K562 (cell line): ENCODE measurements around the gene CENPT. TPM values are rescaled to one million over a fixed set of nuclear protein-coding genes. Genes with fewer than 3 reads are reported as not detected.
A peak's percentile ranks its signal among the peaks of the same experiment; 100 is the strongest.

ENCODE experiments used
- ATAC-seq: fragments of 200-7000 bp; cut with Tn5 transposase; 3 replicates; pipeline ENCODE4 v1.9.1; 2020; ENCODE audit warnings: moderate library complexity
- BruUV-seq: library from RNA; stranded (reverse); fragments of 400-500 nt; replicated peaks from 2 replicates; lab custom pipeline; 2021; lab: Mats Ljungman, UMichigan
- CTCF ChIA-PET: fragments of 300-600 bp; formaldehyde crosslinking; extraction: SDS; loops from one replicate; lab custom pipeline; 2021; ENCODE audit warnings: low intra/inter-chr PET ratio; lab: Yijun Ruan, JAX
- POLR2A ChIA-PET: fragments of 300-600, 350-650 bp; sonication (Branson Sonifier 250); formaldehyde crosslinking; extraction: SDS; loops from one replicate; lab custom pipeline; 2021; ENCODE audit warnings: antibody characterized with exemption, inconsistent platforms; lab: Yijun Ruan, JAX
- DNase-seq, 4 experiments: peaks; one replicate each; pipeline versions ENCODE4 v3.0.0 to v3.0.0-alpha.2; 2011 to 2018; ENCODE audit warnings: low spot score in 3 of 4, mixed read lengths in 3 of 4; ENCODE audit errors: extremely low read depth in 1 of 4
- FAIRE-seq: peaks from 2 replicates; lab custom pipeline; 2011; peaks lifted over from hg19 to GRCh38; lab: Jason Lieb, UNC
- H2AFZ ChIP-seq: 2 replicates; pipeline ENCODE4 v1.6.0; 2011; ENCODE audit warnings: low read depth, low read length, control low read depth, inconsistent platforms
- H3K27ac ChIP-seq: fragments of 200-600 bp; 3 replicates; pipeline ENCODE4 v1.8.0; 2011; ENCODE audit warnings: low read depth, mild to moderate bottlenecking, control low read depth, inconsistent platforms, low read length, moderate library complexity, mixed read lengths; ENCODE audit errors: extremely low read depth
- H3K27me3 ChIP-seq, 2 experiments: fragments of 300-600 bp in 1 of 2; 2 replicates in 1 of 2; 3 replicates in 1 of 2; pipeline versions ENCODE4 v1.6.0 to v1.8.0; 2011; ENCODE audit warnings: inconsistent platforms in 2 of 2, low read length in 2 of 2, mild to moderate bottlenecking in 1 of 2, mixed read lengths in 1 of 2, moderate library complexity in 1 of 2; ENCODE audit not compliant: control insufficient read depth in 2 of 2, insufficient read depth in 2 of 2
- H3K36me3 ChIP-seq: fragments of 300-600 bp; 3 replicates; pipeline ENCODE4 v1.8.0; 2011; ENCODE audit warnings: mild to moderate bottlenecking, low read length, inconsistent platforms; ENCODE audit not compliant: control insufficient read depth, insufficient read depth
- H3K4me1 ChIP-seq, 2 experiments: fragments of 200-600 bp in 1 of 2; replicated peaks in 1 of 2; 2 replicates in 1 of 2; 3 replicates in 1 of 2; pipeline versions ENCODE4 v1.5.1 to v1.8.0; 2011; ENCODE audit warnings: inconsistent platforms in 2 of 2, low read length in 2 of 2, mild to moderate bottlenecking in 1 of 2, mixed read lengths in 1 of 2, moderate library complexity in 1 of 2; ENCODE audit not compliant: control insufficient read depth in 2 of 2, insufficient read depth in 2 of 2
- H3K4me2 ChIP-seq: 2 replicates; pipeline ENCODE4 v1.6.1; 2011; ENCODE audit warnings: low read length, control low read depth, inconsistent platforms, mixed read lengths; ENCODE audit not compliant: insufficient read depth
- H3K4me3 ChIP-seq: fragments of 200-600 bp; sonication (generic), shearing (Covaris generic); 2 replicates; pipeline ENCODE4 v1.5.1; 2016; ENCODE audit warnings: control low read depth, inconsistent platforms
- H3K79me2 ChIP-seq: fragments of 200-600 bp; 3 replicates; pipeline ENCODE4 v1.8.0; 2011; ENCODE audit warnings: low read length, inconsistent platforms; ENCODE audit not compliant: control insufficient read depth, insufficient read depth
- H3K9ac ChIP-seq, 2 experiments: 2 replicates each; pipeline versions ENCODE4 v1.6.0 to v1.6.1; 2011; ENCODE audit warnings: low read depth in 2 of 2, low read length in 2 of 2, control low read depth in 1 of 2, inconsistent platforms in 1 of 2, mild to moderate bottlenecking in 1 of 2, mixed read lengths in 1 of 2; ENCODE audit not compliant: insufficient read depth in 1 of 2
- H3K9me1 ChIP-seq: one replicate; pipeline ENCODE4 v1.6.0; 2011; ENCODE audit warnings: inconsistent platforms, mild to moderate bottlenecking, low read length, moderate library complexity; ENCODE audit not compliant: control insufficient read depth, insufficient read depth
- H3K9me3 ChIP-seq: replicated peaks from 2 replicates; pipeline ENCODE4 v1.5.1; 2011; ENCODE audit warnings: low read depth, low read length, inconsistent platforms; ENCODE audit not compliant: control insufficient read depth, insufficient read depth
- H4K20me1 ChIP-seq: replicated peaks from 2 replicates; pipeline ENCODE4 v1.6.1; 2011; ENCODE audit warnings: low read length, inconsistent platforms, mixed read lengths; ENCODE audit not compliant: control insufficient read depth, insufficient read depth
- HDAC1 ChIP-seq, 2 experiments: fragments of 450-650 bp; IDR thresholded peaks; 2 replicates each; pipeline ENCODE4 v1.6.1; 2016 to 2017; ENCODE audit warnings: inconsistent platforms in 1 of 2, mild to moderate bottlenecking in 1 of 2, moderate library complexity in 1 of 2
- L3MBTL2 ChIP-seq: fragments of 450-650 bp; IDR thresholded peaks from 2 replicates; pipeline ENCODE4 v1.6.1; 2016; ENCODE audit warnings: mild to moderate bottlenecking, moderate library complexity
- NCOA1 ChIP-seq: fragments of 450-650 bp; IDR thresholded peaks from 2 replicates; pipeline ENCODE4 v1.6.1; 2016; ENCODE audit warnings: low read depth
- NFIC ChIP-seq: fragments of 450-650 bp; IDR thresholded peaks from 2 replicates; pipeline ENCODE4 v1.6.1; 2017; ENCODE audit warnings: mild to moderate bottlenecking, inconsistent platforms
- PTRF ChIP-seq: fragments of 450-650 bp; IDR thresholded peaks from 2 replicates; pipeline ENCODE4 v1.6.1; 2016; ENCODE audit warnings: mild to moderate bottlenecking, missing genetic modification characterization, missing compliant biosample characterization
- WHSC1 ChIP-seq: IDR thresholded peaks from one replicate; pipeline ENCODE4 v1.6.1; 2012; ENCODE audit warnings: low read length, control low read depth, inconsistent platforms
- ZFX ChIP-seq: sonication (generic); formaldehyde crosslinking; IDR thresholded peaks from 2 replicates; pipeline ENCODE4 v1.8.0; 2022; ENCODE audit warnings: mild to moderate bottlenecking, missing genetic modification reagents, moderate library complexity
- WGBS: fragments of 100-300 bp; shearing (Covaris generic); methylation state at CpG from one replicate; pipeline ENCODE4 v1.1.6; 2016; ENCODE audit warnings: low coverage, mixed read lengths; ENCODE audit not compliant: insufficient coverage; ENCODE audit errors: missing lambda C conversion rate; 5-methylcytosine and 5-hydroxymethylcytosine counted together
- in situ Hi-C: fragments of 300-500 bp; cut with MboI; formaldehyde crosslinking; loops from 4 replicates; pipeline ENCODE4 v1.15.0; 2018; ENCODE audit warnings: inconsistent platforms, mixed read lengths
- intact Hi-C: fragments of 100-400 bp; cut with micrococcal nuclease; formaldehyde crosslinking; loops from 2 replicates; pipeline ENCODE4 v1.14.2; 2022
- polyA plus RNA-seq, 8 experiments: library from polyadenylated mRNA; depleted of rRNA in 4 of 8; stranded (reverse) in 5 of 8; unstranded in 3 of 8; fragments of >200 nt; fragmentation: Nextera tagmentation in 2 of 8; fragmentation: Illumina TruSeq in 1 of 8; extraction: Ambion mirVana in 2 of 8; extraction: Trizol in 1 of 8; gene quantifications; 2 replicates each; pipeline versions ENCODE4 v1.2.1 to v1.2.3, GENCODE V29; 2011 to 2014; ENCODE audit warnings: inconsistent platforms in 1 of 8, missing spikeins in 1 of 8
- total RNA-seq, 7 experiments: library from RNA; depleted of rRNA in 6 of 7; stranded (reverse); fragments of >200 nt in 6 of 7; fragmentation: Illumina TruSeq in 2 of 7; extraction: Trizol in 2 of 7; gene quantifications; 2 replicates each; pipeline versions ENCODE4 v1.2.1 to v1.2.3, GENCODE V29; 2011 to 2021; ENCODE audit warnings: low replicate concordance in 1 of 7
- TF ChIP-seq, protein P1 (sequence below): sonication (generic); formaldehyde crosslinking; IDR thresholded peaks from 2 replicates; pipeline ENCODE4 v1.8.1; 2023; ENCODE audit warnings: mild to moderate bottlenecking, missing genetic modification reagents
- TF ChIP-seq, protein P2 (sequence below), 2 experiments: IDR thresholded peaks; 2 replicates each; pipeline ENCODE4 v1.6.1; 2011; ENCODE audit warnings: borderline replicate concordance in 1 of 2, control low read depth in 1 of 2, low read depth in 1 of 2, low read length in 1 of 2, mild to moderate bottlenecking in 1 of 2, mixed read lengths in 1 of 2, moderate library complexity in 1 of 2; ENCODE audit not compliant: insufficient read depth in 1 of 2, insufficient read length in 1 of 2, poor library complexity in 1 of 2, severe bottlenecking in 1 of 2; ENCODE audit errors: extremely low read depth in 1 of 2
- TF ChIP-seq, protein P3 (sequence below): sonication (generic); formaldehyde crosslinking; IDR thresholded peaks from 2 replicates; pipeline ENCODE4 v1.9.0; 2022; ENCODE audit warnings: mild to moderate bottlenecking, missing genetic modification reagents
- TF ChIP-seq, protein P4 (sequence below): fragments of 450-650 bp; IDR thresholded peaks from 2 replicates; pipeline ENCODE4 v1.6.1; 2017; ENCODE audit warnings: antibody characterized with exemption, mild to moderate bottlenecking

The CENPT gene
- total and polyA plus RNA-seq, 9 of the 15 experiments (the other 6 are each of a cell fraction or from before 2014, with no cell fraction given), result 3.6 to 94.2 (median 44.1) TPM

DNA sequence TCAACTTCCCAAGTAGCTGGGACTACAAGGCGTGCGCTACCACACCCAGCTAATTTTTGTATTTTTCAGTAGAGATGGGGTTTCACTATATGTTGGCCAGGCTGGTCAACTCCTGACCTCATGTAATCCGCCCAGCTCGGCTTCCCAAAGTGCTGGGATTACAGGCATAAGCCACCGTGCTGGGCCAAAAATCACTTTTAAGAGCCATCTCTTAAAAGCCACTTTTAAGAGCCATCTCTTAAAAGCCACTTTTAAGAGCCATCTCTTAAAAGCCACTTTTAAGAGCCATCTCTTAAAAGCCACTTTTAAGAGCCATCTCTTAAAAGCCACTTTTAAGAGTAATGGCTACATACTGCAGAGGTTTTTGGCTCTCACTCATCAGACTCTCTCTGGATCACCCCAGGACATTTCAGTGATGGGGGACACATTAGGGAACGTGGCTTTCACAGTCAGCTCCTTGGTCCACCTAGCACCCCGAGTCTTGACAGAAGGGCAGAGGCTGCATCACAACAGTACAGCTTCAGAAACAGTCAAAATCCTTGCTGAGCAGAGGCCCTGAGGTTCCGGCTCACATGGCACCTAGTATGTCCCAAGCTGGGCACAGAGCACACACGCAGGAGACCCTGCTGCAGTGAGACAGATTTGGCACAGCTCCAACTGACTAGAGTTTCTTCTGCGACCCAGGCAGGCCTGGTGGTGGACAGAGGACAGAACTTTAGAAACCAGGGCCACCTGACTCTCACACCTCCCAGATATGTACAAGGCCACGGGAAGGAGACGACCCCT lies 64.7 kb downstream of the CENPT start (continued):
- TF ChIP-seq, protein P1, sequence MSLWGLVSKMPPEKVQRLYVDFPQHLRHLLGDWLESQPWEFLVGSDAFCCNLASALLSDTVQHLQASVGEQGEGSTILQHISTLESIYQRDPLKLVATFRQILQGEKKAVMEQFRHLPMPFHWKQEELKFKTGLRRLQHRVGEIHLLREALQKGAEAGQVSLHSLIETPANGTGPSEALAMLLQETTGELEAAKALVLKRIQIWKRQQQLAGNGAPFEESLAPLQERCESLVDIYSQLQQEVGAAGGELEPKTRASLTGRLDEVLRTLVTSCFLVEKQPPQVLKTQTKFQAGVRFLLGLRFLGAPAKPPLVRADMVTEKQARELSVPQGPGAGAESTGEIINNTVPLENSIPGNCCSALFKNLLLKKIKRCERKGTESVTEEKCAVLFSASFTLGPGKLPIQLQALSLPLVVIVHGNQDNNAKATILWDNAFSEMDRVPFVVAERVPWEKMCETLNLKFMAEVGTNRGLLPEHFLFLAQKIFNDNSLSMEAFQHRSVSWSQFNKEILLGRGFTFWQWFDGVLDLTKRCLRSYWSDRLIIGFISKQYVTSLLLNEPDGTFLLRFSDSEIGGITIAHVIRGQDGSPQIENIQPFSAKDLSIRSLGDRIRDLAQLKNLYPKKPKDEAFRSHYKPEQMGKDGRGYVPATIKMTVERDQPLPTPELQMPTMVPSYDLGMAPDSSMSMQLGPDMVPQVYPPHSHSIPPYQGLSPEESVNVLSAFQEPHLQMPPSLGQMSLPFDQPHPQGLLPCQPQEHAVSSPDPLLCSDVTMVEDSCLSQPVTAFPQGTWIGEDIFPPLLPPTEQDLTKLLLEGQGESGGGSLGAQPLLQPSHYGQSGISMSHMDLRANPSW (CRISPR knock-in tag), result no peak
- no peak for TF ChIP-seq PTRF
- TF ChIP-seq NFIC, result peak; percentile 91
- peak; percentile 40 for TF ChIP-seq WHSC1
- TF ChIP-seq, all 486 proteins: peak for 3

DNA sequence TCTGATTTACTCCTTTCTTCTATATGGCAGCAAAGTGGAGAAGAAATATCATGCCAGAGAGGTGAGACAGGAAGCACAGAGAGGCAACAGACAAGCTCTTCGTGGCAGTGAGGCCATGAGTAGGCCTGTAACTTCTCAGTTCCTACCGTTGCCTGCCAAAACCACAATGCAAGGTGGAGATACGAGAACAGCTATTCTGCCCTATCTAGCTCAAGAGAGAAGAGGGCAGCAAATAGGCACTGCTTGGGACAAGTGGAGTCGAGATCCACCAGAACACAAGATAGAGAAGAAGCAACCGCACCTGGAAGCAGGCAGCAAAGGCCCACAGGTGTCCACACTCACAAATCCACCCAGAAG lies 66.0 kb downstream of the CENPT start:
- Histone ChIP-seq H3K9ac (peak overlapping the region; percentile 29 to 90), H3K27ac (peak overlapping the region; percentile 63), H3K4me2 (peak overlapping the region; percentile 66), H4K20me1 (no peaks in the 10 kb centered on the region), H3K9me1 (peaks cover 6% of the 10 kb centered on the region), H3K79me2 (peaks cover 32% of the 10 kb centered on the region), H3K9me3 (no peaks in the 10 kb centered on the region; the same call in 1 of the 2 replicates), H2AFZ (no peak overlapping the region), H3K4me3 (no peak overlapping the region), H3K4me1 (peaks cover 24 to 25% of the 10 kb centered on the region in 2 experiments), H3K36me3 (peaks cover 10% of the 10 kb centered on the region; the same call in 2 of the 3 replicates), H3K27me3 (no peaks in the 10 kb centered on the region)
- intact Hi-C loops, result no loop called here
- DNase-seq, result peak in 2 of 4 experiments; percentile 38 to 56
- 11% methylated on average over 5 of the region's 5 CpGs for WGBS
- in situ Hi-C loops, result no loop called here
- peak; percentile 72 for ATAC-seq
- no TSS peak for BruUV-seq
- POLR2A ChIA-PET, result interaction anchor here (0.7 to 3.2 kb wide), 9 partner anchors 9 to 611 kb away, joined by 3 to 10 read pairs (median 4); partner anchors contain the start of genes NOL3, RANBP10 and TSNAXIP1
- CTCF ChIA-PET, result no interaction called here
- peak; percentile 37 for FAIRE-seq
- TF ChIP-seq L3MBTL2 (peak; percentile 76), HDAC1 (IDR thresholded peaks at IDR 0.05) (0 out of 4 replicates have a peak, but pooled peaks of 1 of the 2 experiments have one; percentile 16), NCOA1 (no peak), ZFX (peak; percentile 84)
- TF ChIP-seq, protein P2, sequence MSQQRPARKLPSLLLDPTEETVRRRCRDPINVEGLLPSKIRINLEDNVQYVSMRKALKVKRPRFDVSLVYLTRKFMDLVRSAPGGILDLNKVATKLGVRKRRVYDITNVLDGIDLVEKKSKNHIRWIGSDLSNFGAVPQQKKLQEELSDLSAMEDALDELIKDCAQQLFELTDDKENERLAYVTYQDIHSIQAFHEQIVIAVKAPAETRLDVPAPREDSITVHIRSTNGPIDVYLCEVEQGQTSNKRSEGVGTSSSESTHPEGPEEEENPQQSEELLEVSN (IDR thresholded peaks at IDR 0.05; ENCODE audit: borderline replicate concordance in 1 of 2, extremely low read depth in 1 of 2, insufficient read depth in 1 of 2, insufficient read length in 1 of 2, low read depth in 1 of 2, low read length in 1 of 2, poor library complexity in 1 of 2, severe bottlenecking in 1 of 2), result peak; percentile 32 to 51
- TF ChIP-seq, protein P3, sequence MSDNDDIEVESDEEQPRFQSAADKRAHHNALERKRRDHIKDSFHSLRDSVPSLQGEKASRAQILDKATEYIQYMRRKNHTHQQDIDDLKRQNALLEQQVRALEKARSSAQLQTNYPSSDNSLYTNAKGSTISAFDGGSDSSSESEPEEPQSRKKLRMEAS, result 0 out of 2 replicates have a peak, but pooled peaks have one; percentile 43
- TF ChIP-seq, protein P4, sequence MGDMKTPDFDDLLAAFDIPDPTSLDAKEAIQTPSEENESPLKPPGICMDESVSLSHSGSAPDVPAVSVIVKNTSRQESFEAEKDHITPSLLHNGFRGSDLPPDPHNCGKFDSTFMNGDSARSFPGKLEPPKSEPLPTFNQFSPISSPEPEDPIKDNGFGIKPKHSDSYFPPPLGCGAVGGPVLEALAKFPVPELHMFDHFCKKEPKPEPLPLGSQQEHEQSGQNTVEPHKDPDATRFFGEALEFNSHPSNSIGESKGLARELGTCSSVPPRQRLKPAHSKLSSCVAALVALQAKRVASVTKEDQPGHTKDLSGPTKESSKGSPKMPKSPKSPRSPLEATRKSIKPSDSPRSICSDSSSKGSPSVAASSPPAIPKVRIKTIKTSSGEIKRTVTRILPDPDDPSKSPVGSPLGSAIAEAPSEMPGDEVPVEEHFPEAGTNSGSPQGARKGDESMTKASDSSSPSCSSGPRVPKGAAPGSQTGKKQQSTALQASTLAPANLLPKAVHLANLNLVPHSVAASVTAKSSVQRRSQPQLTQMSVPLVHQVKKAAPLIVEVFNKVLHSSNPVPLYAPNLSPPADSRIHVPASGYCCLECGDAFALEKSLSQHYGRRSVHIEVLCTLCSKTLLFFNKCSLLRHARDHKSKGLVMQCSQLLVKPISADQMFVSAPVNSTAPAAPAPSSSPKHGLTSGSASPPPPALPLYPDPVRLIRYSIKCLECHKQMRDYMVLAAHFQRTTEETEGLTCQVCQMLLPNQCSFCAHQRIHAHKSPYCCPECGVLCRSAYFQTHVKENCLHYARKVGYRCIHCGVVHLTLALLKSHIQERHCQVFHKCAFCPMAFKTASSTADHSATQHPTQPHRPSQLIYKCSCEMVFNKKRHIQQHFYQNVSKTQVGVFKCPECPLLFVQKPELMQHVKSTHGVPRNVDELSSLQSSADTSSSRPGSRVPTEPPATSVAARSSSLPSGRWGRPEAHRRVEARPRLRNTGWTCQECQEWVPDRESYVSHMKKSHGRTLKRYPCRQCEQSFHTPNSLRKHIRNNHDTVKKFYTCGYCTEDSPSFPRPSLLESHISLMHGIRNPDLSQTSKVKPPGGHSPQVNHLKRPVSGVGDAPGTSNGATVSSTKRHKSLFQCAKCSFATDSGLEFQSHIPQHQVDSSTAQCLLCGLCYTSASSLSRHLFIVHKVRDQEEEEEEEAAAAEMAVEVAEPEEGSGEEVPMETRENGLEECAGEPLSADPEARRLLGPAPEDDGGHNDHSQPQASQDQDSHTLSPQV, result peak; percentile 62
